Inflammatory macrophage (primary cell): ENCODE results near the gene SLC12A4.
A peak's percentile ranks its signal among the peaks of the same experiment; 100 is the strongest.
"Not testable (repeated sequence)": the region's sequence is repeated elsewhere in the genome, so short reads cannot be mapped to it uniquely, and the experiment has no call there.

Experiments
- DNase-seq, 2 donors: peaks; one replicate each; pipeline ENCODE4 v3.0.0-alpha.2; 2020 to 2022

Gene SLC12A4

DNA sequence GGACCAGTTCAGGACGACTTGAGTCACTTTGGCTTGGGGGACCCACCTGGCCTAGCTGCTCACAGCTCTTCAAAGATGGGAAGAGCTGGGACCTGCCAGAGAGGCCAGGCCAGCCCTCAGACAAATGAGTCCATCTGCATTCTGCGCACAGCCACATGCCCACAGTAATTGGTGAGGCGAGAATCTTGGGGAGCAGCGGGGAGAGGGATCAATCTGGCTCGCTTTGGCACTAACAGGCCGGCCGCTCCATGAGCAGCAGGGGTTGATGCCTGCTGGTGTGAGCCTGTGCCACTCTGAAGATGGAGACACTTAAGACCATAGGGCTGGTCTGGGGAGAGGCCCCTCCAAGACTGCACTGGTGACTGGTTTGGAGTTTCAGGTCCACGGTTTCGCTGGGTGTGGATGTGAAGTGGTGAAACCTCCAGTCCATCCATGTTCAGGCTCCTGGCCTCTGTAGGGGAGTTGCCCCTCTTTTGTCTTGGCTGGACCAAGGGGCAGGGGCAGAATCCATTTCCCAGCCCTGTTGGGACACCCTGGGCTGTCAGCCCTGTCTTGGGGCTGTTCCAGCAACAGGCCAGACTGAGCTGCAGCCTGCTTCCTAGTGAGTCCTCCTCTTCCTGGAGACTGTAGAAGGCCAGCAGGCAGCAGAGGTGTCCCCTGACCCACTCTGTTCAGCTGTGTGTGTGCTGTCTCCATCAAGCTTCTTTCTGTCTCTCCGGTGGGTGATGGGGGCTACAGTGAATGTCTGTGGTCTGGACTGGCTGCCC is 44.1 kb downstream of the SLC12A4 start:
- DNase-seq = no peak

DNA sequence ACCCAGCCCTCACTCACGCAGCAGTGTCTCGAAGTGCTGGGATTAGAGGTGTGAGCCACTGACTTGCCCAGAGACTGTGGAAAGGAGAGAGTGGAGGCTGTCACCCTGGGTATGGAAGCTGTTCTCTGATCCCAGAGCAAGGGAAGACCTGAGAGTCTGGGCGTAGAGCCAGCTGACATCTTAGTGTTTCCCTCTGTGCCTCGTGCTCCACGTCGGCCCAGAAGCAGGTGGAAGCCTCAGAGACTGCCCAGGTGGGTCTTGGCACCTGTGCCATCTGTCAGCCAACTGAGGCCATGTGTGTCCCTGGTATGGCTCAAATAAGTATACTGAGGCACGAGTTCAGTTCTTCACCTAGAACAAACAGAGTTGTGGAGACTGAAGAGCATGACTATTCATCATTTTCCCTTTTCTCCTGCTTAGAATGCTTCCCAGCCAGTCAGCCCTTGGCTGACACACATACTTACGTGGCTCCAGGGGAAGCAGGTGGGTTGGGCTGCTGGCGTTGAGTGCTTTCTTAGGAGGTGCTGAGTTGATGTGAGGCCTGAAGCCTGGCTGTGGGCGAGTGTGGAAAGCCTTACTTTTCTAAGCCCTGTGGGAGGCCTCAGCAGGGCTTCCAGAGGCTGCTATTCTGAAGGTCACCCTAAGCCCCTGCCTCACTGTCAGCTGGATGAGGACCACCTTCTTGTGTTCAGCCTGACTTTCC is 44.9 kb downstream of the SLC12A4 start:
- no peak for DNase-seq

- no peak for DNase-seq
Observed at GRCh38 chr16:67922740-67923139, 45.7 kb downstream of the SLC12A4 start.

DNA sequence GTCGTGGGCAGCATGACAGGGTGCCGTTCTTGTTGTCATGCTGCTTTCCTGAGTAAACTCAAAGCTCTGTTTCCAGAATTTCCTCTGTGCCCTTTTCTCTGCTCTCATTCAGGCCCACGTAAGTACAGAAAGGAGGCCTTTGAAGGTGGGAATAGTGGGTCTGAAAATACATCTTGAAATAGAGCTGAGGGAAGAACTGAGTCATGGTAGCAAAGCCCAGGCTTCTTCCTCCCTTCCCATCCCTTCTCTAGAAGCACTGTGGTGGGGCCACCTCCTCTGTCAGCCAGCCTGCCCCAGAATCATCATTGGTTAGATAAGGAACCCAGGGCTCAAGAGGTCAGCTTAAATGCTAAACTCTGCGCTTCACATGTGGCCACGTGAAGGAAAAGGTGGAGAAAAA is 46.2 kb downstream of the SLC12A4 start:
- DNase-seq = no peak

GRCh38 chr16:67919622-67920221 is 48.7 kb downstream of the SLC12A4 start:
- peak in 1 of 2 donors; percentile 7 for DNase-seq

- peak in 1 of 2 donors; percentile 25 for DNase-seq
Observed at GRCh38 chr16:67917852-67918236, 50.6 kb downstream of the SLC12A4 start.

DNA sequence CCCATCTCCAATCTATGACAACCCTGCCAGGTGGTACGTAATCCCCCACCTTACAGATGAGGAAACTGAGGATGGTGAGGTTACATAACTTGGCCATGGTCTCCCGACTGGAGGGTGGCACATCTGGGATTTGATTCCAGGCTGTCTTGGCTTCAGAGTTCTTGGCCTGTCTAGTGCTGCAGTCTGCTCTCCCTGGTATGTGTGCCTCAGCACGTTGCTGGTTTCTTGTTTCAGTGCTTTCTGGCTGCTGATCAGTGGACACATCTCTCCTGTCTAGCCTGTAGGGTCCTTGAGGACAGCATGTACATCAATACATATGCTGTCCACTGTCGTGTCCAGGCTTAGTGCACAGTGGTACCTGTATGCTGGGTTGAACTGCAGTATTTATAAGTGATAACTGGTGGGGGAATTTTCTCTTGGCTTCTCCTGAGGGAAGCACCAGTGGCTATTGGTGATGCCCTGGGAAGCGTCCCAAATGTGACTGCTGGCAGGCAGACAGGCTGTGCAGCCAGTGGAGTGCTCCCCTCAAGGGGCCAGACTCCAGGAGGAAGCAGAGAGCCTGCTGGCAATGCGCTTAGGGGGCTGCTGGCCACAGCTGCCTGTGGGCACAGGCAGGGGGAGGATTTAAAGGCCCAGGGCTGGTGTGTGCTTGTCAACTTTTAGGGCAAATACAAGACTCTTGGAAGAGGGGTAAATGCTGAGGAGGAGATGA is 51.1 kb downstream of the SLC12A4 start:
- DNase-seq = no peak

- no peak for DNase-seq
Observed at GRCh38 chr16:67915831-67916723, 52.4 kb downstream of the SLC12A4 start.

DNA sequence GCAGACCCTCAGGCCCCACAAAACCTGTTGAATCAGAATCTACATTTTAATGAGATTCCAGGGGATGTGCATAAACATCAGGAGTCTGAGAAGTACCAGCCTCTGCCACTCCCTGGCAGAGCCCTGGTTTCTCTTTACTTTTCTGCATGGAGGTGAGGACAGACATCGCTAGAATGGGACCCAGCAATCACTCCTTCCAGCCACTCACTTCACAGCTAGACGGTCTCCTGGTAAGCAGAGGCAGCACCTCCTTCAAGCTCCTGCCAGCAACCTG is 53.0 kb downstream of the SLC12A4 start:
- DNase-seq = not testable (repeated sequence)

DNA sequence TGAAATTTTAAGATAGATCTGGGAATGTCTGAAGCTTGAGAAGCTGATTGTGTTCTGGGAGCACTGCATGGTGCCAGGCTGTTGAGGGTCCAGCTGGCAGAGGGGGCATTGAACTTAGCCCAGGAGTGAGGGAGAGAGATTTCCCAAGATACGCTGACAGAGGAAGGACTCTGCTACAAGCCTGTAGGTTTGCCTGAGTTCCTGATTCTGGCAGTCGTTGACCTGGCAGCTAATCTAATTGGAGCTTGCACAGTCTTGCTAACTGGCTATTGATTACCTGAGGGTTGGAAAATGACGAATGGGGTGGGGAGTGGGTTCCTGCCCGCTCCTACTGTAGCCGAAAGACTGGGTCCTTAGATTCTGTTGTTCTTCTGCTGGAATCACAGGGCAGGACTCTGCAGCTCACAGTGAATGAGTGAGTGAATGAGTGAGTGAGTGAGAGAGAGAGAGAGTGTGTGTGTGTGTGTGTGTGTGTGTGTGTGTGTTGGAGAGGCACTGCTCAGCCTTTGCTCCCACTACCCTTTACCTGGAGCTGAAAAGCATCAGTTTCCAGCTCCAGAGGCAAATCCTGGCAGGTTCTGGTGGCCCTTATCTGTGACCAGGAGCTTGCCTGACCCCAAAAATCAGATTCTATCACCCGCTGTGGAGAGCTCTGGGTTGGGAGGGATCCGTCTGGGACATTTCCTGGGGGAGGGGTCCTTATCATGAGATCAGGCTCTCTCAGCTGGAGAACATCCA is 53.5 kb downstream of the SLC12A4 start:
- DNase-seq = no peak

GRCh38 chr16:67910158-67910557 is 58.3 kb downstream of the SLC12A4 start:
- DNase-seq = no peak

GRCh38 chr16:67909056-67909742 is 59.2 kb downstream of the SLC12A4 start:
- no peak for DNase-seq

- no peak for DNase-seq
Observed at GRCh38 chr16:67907397-67908180, 60.8 kb downstream of the SLC12A4 start.

GRCh38 chr16:67902831-67903230 is 65.6 kb downstream of the SLC12A4 start:
- DNase-seq = no peak

DNA sequence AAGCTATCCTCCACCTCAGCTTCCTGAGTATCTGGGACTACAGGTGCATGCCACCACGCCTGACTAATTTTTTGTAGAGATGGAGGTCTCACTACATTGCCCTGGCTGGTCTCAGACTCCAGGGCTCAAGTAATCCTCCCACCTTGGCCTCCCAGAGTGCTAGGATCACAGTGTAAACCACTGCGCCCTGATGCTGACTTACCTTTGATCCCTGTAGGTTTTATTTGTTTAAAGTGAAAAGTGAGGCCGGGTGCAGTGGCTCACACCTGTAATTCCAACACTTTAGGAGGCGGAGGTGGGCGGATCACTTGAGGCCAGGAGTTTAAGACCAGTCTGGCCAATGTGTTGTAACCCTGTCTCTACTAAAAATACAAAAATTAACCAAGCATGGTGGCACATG is 66.7 kb downstream of the SLC12A4 start:
- DNase-seq = no peak

DNA sequence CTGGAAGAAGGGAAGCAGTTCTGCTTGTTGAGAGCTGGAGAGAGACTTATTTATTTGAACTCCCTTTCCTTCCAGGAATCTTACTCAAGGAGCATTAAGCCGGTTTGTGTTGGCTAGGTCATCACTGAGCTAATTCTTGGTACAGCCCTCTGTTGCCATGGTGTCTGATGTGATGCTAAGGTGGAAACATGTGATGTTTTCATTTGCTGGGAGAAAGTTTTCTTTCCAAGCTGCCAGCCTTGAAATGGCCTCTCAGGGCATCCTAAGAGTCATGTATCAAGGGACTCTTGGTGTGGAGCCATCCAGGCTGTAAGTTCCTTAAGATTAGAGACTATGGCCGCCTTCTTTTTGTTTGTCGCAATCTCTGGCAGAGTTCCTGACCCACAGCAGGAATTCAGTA is 71.2 kb downstream of the SLC12A4 start:
- DNase-seq = no peak

GRCh38 chr16:67893743-67894399 is 74.6 kb downstream of the SLC12A4 start:
- peak in 1 of 2 donors; percentile 44 for DNase-seq
